GM10847 (cell line): Measurements from ENCODE around the gene LMLN.
A peak's percentile ranks its signal among the peaks of the same experiment; 100 is the strongest.

Experiments
- POLR2A ChIP-seq: IDR thresholded peaks from 2 replicates; pipeline ENCODE4 v1.6.1; 2011; ENCODE audit not compliant: insufficient read length; ENCODE audit errors: extremely low read depth

LMLN gene, protein sequence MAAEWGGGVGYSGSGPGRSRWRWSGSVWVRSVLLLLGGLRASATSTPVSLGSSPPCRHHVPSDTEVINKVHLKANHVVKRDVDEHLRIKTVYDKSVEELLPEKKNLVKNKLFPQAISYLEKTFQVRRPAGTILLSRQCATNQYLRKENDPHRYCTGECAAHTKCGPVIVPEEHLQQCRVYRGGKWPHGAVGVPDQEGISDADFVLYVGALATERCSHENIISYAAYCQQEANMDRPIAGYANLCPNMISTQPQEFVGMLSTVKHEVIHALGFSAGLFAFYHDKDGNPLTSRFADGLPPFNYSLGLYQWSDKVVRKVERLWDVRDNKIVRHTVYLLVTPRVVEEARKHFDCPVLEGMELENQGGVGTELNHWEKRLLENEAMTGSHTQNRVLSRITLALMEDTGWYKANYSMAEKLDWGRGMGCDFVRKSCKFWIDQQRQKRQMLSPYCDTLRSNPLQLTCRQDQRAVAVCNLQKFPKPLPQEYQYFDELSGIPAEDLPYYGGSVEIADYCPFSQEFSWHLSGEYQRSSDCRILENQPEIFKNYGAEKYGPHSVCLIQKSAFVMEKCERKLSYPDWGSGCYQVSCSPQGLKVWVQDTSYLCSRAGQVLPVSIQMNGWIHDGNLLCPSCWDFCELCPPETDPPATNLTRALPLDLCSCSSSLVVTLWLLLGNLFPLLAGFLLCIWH

DNA sequence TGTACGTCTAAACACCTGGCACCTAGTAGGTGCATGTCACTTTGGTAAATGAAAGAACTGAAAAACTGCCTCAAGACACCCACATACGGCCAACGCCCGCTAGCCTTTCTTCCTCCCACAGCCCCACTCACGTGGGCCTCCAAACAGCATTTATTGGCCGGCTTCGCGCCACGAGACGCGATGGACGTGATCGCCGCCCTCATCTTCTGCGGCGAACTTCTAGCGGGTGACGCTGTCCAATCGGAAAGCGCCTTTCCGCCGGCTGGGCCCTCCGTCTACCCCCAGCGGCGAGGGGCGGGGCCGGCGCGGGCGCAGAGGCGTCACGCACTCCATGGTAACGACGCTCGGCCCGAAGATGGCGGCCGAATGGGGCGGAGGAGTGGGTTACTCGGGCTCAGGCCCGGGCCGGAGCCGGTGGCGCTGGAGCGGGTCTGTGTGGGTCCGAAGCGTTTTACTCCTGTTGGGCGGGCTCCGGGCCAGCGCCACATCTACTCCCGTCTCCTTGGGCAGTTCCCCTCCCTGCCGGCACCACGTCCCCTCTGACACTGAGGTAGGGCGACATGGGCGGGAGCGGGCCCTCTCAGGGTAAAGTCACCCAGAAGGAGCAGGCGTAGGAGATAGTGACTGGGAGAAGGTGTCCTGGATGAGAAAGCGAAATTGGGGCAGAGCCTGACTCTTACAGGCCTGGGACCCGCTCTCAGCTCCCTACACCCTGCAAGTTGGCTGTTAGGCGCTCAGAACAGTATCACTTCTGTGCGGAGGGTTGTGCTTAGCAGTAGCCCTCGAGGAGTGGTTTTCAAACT, at the start of gene LMLN:
Gene LMLN (plus strand): TSS at position 327 of the 803 bp plus-strand sequence. CDS start 29 bp downstream, at position 356.
- peak; percentile 45 for TF ChIP-seq POLR2A

DNA sequence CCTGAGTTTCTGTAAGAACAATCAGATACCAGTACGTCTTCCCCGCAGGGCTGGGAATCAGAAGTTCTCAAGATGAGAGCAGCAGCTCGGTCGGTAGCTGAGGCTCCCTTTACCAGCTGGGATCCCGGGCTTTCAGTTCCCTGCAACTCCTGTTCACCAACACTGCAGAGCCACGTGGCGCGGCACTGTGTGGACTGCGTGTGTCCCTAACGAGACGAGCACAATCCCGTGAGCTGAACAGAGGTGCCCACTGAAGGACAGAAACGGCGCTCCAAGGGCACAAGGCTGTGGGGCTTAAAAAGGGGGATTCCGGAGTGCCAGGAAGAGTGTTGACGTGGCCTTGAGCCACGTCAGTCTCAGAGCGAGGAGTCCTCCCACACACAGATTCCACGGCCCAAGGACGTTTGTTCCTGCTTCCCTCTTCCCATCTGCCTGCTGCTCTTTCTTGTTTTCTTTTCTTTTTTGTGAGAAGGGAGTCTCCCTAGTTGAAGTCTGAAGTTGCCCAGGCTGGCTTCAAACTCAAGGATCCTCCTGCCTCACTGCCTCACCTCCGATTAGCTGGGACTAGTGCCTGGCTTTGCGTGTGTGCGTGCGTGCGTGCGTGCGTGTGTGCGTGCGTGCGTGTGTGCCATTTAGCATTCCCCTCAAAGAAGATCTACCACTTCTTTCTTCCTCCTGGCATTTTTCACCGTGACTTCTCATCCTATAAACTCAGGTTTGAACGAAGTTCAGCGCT, 47.1 kb upstream of the LMLN start:
- no peak for TF ChIP-seq POLR2A

DNA sequence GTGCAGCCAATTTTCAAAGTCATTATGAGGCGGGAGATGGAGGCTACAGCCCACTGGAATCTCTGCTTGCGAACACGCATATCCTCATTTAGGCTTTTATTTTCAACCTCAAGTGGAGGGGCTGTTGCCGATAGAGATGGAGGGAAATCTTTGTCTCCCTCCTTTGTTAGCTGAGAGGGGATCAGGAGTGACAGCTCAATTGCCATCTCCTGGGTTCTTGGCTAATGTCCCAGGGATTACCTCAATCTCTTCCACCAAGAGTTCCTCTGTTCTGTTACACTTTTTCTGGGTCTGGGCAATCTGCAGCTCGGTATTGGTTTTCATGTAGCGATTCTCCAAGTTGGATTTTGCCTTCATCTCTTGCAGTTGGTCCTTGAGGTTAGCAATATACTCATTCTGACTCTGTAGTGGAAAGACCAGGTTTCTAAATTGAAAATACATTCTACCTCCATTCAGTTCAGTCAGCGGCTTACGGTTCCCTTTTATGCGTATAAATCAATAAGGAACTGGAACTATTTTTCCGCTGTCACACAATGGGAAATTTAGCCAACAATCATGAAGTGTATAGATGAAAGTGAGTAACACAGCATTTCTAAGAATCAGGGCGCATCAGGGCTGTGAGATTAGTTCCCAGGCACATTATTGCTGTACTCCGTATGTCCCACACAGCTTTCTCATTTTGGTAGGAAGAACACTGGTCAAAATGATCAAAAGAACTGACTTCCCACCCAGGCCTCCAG, 46.2 kb upstream of the LMLN start:
- no peak for TF ChIP-seq POLR2A

DNA sequence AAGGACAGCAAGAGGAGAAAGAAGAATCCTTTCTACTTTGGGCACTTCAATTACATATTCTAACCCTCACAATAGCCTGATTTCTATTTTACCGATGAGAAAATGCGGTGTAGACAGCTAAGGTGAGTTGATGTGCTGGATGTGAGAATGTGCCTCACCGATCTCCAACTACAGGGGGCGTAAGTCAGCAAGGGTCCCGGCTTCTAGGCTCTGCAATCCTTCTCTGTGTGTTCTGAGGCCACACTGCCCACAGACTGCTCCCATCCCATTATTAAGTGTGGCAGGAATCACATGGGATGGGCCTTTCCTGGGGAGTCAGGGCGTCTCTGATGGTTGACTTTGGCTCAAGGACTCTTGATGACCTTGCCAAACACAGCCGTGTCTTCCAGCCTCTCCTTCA, 33.6 kb upstream of the LMLN start:
- TF ChIP-seq POLR2A = no peak

DNA sequence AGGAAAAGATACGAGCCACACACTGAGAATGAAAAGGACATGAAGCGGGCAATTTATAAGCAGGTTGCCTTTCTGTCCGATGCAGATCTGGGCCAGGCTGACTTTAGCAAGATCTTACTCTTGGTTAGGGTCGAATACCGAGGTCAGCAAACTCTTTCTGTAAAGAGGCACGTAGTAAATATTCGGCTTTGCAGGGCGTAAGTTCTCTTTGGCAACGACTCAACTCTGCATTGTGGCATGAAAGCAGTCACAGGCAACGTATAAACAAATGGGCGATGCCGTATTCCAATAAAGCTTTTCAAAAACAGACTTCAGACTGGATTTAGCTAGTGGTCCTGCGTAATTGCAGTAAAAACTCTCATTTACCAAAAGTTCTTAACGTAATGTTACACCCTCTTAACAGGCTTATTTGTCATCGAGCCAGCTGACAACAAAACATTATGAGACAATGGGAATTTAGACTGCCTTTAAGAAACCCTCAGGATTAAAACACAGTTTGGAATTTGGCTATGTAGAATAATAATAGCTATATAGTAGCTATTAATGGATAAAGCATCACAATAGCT, 23.1 kb upstream of the LMLN start:
- TF ChIP-seq POLR2A = no peak

DNA sequence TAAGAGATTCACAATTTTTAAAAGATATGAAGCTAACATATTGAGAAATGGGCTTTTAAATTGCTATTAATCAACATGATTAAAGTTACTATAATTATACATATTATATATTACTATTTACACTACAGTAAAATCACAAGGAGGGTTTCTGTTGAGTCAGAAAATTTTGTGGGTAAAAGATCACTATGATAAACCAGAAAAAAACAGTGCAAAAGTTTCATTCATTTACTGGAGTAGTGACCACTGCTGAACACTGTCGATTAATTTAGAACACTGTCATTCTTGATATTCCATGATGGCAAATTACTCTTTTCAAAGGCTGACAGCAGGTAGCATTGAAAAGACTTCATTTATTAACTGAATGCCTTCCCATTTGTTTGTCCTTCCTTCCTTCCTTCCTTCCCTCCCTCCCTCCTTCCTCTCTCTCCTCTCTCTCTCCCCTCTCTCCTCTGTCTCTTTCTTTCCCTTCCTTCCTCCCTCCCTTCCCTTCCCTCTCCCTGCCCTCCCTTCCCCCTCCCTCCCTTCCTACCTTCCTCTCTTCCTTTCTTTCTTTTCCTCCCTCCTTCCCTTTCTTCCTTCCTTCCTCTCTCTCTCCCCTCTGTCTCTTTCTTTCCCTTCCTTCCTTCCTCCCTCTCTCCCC, 19.2 kb upstream of the LMLN start:
- TF ChIP-seq POLR2A = no peak

DNA sequence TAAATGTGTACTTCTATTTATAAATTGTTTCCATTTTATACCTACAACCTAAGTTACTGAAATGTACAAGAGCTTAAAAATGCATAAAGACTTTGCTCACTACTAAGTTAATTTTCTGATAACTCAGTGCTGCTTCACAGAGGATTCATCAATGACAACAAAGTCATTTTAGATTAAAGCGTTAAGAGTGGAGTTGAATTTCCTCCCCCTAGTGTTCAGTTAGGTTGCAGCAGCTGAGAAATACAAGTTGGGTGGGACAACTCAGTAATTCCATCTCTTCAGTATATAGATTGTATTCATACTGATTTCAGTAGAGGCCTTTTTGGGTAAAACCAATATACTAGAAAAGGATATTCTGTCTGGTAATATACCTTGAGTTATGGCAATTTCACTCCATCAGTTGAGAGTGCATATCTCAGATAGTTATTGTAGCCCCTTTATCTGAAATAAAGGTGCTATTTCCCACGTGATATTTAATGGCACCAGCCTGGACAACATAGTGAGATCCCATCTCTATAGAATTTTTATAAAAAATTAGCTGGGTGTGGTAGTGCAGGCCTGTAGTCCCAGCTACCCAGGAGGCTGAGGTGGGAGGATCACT, 17.0 kb upstream of the LMLN start:
- TF ChIP-seq POLR2A = no peak

DNA sequence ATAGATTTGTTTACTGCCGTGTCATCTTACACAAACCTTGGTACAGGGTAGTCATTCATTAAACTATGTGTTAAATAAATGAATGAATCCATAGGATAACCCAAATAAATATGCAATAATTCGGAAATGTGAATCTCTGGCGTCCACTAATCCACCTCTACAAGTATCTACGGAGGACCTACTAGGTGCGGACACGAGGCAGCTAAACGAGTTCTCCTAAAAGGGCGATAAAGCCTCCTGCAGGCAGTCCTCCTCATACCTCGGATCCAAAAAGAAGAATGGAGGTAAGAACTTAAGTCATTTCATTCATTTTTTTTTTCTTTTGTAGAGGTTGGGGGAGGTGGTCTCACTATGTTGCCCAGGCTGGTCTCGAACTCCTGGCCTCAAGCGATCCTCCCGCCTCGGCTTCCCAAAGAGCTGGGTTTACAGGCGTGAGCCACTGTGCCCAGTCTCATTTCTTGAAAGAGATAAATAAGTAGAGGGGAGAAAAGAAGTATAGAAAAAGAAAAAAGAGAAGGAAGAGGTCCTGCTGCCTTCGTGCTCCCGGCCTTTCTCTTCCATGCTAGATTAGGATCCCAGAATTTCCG, 10.7 kb upstream of the LMLN start:
- no peak for TF ChIP-seq POLR2A

DNA sequence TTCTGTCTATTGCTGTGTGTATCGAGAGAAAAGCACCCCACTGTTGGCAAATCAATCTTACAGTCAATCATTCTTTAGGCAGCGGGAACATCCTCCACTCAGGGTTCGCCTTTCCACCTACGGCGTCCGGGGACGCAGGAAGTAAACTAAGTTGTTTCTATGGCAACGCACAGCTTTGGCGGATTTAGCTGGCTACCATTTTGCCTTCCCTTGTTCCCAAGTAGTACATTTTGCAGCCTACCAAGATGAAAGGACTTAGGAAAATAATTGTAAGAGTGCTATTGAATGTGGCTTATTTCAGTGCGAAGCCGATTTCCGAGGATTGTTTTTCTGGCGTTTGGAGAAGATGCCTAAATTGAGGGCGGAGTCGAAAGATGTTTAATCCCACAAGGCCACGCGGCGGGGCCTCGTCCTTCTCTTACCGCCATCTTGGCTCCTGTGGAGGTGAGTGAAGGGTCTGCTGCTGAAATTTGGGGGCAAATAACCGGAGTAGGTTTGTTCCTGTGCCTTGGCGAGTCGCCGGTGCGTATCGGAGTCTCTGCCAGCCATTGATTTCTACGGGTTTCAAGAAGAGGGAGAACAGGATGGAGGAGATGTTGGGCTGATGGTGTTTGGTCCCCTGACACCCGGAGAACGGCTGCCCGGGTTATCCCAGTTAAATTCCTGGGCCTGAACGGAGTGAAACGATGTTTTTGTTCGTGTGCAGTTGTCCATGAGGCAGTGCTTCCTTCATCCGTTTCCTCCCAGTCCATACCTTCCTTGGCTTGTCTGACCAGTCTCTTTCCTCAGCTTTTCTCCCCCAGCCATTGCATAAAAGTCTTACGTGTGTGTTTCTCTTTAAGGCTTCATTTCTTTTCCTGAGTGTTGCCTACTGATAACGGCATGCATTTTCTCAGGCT, 10.0 kb upstream of the LMLN start, which contains the start of gene RPL35A:
Gene RPL35A (plus strand): TSS at position 413 of the 899 bp plus-strand sequence. CDS start 778 bp downstream, outside the sequence.
- TF ChIP-seq POLR2A = peak; percentile 90

DNA sequence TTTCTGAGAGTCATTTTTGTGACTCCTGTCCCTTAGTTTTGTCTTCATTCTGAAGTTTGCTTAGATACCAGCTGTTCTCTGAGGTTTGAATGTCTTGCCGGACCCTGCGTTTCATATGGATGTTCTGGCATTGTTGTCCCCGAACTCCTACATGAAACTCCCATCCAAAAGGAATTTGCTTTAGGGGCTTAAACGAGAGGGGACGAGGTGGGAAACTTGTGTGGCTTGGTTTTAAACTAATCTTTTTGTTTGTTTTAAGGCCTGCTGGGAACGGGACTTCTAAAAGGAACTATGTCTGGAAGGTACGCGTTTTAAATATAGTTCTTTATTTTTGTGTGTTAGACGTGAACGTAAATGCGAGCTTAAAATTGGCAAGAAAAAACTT, 9.3 kb upstream of the LMLN start:
- TF ChIP-seq POLR2A = no peak

DNA sequence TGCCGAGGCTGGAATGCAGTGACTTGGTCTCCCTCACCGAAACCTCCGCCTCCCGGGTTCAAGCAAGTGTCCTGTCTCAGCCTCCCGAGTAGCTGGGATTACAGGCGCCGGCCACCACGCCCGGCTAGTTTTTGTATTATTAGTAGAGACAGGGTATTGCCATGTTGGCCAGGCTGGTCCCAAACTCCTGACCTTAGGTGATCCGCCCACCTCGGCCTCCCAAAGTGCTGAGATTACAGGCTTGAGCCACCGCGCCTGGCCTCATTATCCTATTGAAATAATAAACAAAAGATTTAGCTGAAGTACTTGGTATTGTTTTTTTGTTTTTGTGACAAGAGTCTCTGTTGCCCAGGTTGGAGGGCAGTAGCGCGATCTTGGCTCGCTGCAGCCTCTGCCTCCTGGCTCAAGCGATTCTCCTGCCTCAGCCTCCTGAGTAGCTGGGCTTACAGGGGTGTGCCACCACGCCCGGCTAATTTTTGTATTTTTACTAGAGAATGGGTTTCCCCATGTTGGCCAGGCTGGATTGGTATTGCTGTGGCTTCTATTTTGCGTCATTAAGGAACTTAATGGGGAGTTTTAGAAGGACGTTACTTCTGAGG, 8.5 kb upstream of the LMLN start:
- no peak for TF ChIP-seq POLR2A
